Renal cortex interstitium (tissue), 11 donors: Measurements from ENCODE around the gene PIERCE2. TPM values are rescaled to one million over a fixed set of nuclear protein-coding genes. Genes with fewer than 3 reads are reported as not detected.
"Not testable (repeated sequence)": the region's sequence is repeated elsewhere in the genome, so short reads cannot be mapped to it uniquely, and the experiment has no call there.

Experiments used
- DNase-seq, 11 donors: peaks; one replicate each; pipeline ENCODE4 v3.0.0-alpha.2; 2013; ENCODE audit warnings: low read depth in 9 of 11, low spot score in 4 of 11; ENCODE audit errors: extremely low read depth in 1 of 11
- polyA plus RNA-seq, 3 donors: library from polyadenylated mRNA; unstranded; fragments of 120-200 nt; gene quantifications; one replicate each; pipeline ENCODE4 v1.2.1, GENCODE V29; 2013; ENCODE audit not compliant: insufficient read length in 3 of 3

PIERCE2 gene
- polyA plus RNA-seq, 3 donors = 6.3 to 7.3 (median 6.5) TPM

DNA sequence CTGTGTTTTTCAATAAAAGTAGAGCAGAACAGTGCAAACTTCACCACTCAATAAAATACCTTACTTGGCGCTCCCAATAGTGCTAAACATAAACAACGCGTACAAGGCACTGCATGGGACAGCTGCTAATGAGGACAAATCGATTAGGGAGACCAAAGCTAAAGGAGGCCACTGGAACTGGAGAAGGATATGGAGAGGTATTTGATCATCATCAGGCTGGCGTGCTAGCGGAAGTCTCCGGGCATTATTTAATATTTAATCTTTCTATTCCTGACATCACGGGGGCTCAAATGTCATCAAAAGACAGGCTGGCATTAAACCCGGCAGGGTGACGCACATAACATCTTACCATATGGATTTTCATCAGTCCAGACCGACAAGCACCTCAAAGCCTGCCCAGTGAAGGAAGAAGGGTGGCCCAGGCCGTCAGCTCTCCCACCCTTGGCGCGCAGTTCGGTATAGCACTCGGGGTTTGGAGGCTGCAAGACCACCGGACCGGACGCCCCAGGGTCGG is 740 bp upstream of the PIERCE2 start:
- peak in 3 of 11 donors; percentile 14 to 27 (median 20) for DNase-seq

DNA sequence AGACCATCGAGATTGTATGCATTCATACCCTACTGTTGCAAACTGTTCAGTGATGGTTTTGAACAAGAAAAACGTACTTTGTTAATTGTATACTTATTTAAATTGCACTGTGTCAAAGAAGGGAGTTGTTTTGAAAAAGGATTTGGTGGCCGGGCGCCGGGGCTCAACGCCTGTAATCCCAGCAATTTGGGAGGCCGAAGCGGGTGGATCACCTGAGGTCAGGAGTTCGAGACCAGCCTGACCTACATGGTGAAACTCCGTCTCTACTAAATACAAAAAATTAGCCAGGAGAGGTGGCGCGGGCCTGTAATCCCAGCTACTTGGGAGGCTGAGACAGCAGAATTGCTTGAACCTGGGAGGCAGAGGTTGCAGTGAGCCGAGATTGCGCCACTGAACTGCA is 681 bp downstream of the PIERCE2 start:
- not testable (repeated sequence) for DNase-seq

GRCh38 chr15:55417678-55418077 is 9.4 kb downstream of the PIERCE2 start:
- DNase-seq = not testable (repeated sequence)

DNA sequence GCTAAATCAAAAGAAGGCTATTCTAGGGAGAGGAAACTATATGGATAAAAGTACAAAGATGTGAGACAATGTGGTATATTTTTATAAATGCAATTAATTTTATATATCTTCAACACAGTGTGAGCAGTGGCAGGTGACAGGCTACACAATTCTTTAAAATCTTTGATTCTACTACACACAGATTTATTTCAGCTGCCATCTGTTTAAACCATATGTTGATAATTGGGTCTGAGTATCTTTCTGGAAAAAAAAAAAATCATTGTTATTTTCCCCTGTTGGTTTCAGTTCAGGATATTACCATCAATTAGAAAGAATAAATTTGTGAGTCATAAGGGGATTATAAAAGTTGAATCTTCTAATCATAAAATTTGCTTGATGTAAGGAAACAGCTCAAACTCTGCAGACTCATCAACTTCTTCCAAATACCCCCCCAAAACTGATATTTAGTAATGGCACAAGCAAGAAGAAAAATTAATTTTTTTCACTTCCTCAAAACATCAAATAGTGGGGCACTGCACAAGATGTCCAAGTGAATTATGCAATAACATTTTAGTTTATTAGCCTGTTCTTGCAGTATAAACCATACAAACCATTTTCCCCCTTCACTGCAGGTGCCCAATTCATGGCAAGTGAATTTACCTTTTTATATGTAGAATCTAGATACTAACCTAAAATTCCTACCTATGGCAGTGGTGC is 12.0 kb downstream of the PIERCE2 start:
- DNase-seq = no peak

- no peak for DNase-seq
Measured at GRCh38 chr15:55422089-55422488, 13.8 kb downstream of the PIERCE2 start.

- peak in 10 of 11 donors; percentile 4 to 30 (median 22) for DNase-seq
Measured at GRCh38 chr15:55434989-55435825, 26.9 kb downstream of the PIERCE2 start.

DNA sequence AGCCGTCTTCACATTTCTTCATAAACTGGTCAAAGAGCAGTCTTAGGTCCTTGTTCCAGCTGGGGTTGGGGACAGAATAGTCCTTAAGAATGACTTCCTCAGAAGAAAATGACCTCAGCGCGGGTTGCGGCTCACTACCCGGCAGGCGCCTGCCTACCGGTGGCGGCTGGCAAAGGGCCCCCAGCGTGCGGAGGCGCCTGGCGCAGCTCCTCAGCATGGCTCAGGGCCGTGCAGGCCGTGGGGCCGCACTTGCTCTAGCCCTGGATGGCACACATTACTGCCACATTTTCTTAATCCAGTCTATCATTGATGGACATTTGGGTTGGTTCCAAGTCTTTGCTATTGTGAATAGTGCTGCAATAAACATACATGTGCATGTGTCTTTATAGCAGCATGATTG is 34.8 kb downstream of the PIERCE2 start:
- DNase-seq = not testable (repeated sequence)

GRCh38 chr15:55445936-55446335 is 37.6 kb downstream of the PIERCE2 start:
- not testable (repeated sequence) for DNase-seq

DNA sequence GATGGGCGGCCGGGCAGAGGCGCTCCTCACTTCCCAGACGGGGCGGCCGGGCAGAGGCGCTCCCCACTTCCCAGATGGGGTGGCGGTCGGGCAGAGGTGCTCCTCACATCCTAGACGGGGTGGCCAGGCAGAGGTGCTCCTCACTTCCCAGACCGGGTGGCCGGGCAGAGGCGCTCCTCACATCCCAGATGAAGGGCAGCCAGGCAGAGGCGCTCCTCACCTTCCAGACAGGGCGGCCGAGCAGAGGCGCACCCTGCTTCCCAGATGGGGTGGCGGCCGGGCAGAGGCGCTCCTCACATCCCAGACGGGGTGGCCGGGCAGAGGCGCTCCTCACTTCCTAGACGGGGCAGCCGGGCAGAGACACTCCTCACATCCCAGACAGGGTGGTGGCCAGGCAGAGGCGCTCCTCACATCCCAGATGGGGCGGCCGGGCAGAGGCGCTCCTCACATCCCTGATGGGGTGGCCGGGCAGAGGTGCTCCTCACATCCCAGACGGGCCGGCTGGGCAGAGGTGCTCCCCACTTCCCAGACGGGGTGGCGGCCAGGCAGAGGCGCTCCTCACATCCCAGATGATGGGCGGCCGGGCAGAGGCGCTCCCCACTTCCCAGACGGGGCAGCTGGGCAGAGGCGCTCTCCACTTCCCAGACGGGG is 38.2 kb downstream of the PIERCE2 start:
- DNase-seq = not testable (repeated sequence)

- not testable (repeated sequence) for DNase-seq
Measured at GRCh38 chr15:55447030-55447394, 38.7 kb downstream of the PIERCE2 start.

- no peak for DNase-seq
Measured at GRCh38 chr15:55457401-55458022, 49.2 kb downstream of the PIERCE2 start.

DNA sequence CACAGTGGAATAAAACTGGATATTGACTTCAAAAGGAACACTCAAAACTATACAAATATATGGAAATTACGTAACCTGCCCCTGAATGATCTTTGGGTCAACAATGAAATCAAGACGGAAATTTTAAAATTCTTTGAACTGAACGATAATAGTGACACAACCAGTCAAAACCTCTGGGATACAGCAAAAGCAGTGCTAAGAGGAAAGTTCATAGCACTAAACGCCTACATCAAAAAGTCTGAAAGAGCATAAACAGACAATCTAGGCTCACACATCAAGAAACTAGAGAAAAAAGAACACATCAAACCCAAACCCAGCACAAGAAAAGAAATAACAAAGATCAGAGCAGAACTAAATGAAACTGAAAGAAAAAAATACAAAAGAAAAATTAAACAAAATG is 53.2 kb downstream of the PIERCE2 start:
- DNase-seq = no peak

DNA sequence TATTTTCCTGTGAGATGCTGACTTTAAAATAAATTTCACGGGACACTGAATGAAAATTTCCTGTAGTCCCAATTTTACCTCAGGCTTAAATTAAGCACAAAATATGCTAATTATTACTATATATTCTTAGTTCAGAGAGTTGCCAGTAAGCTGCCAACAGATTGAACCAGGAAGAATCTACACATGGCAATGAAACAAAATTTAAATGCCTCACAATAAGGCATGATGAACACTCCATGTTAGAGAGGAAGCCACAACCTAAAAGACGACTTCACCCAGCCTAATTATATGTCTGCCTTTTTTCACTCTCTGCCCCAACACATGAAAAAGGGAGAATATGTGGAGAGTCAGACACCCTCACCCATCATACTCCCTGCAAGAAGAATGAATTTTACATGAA is 60.0 kb downstream of the PIERCE2 start:
- DNase-seq = no peak

Other genes starting within 250 kb of the PIERCE2 start
- gene RSL24D1, start 211.6 kb upstream of the PIERCE2 start, polyA plus RNA-seq = 100 to 1,000 TPM; 106 to 149 (median 111) TPM
- gene RAB27A, start 118.7 kb upstream of the PIERCE2 start, polyA plus RNA-seq = 10 to 100 TPM; 18.0 to 18.7 (median 18.1) TPM
- 10 to 100 TPM; 18.3 to 19.2 (median 19.1) TPM for gene PIGBOS1, start 89.4 kb upstream of the PIERCE2 start, polyA plus RNA-seq
- gene PIGB, start 89.3 kb upstream of the PIERCE2 start, polyA plus RNA-seq = 10 to 100 TPM; 18.3 to 25.2 (median 18.7) TPM
- 10 to 100 TPM; 48.8 to 63.8 (median 61.1) TPM for gene CCPG1, start 136 bp upstream of the PIERCE2 start, polyA plus RNA-seq
- 10 to 100 TPM in 1 of 3 donors, 1 to 10 TPM in 2; 8.5 to 11.1 (median 8.7) TPM for gene DNAAF4, start 99.7 kb downstream of the PIERCE2 start, polyA plus RNA-seq
- gene PYGO1, start 179.8 kb downstream of the PIERCE2 start, polyA plus RNA-seq = 10 to 100 TPM; 14.6 to 18.3 (median 16.1) TPM